Stimulated activated CD8-positive, alpha-beta memory T cell treated with anti-CD3 and anti-CD28 coated beads, Interleukin-4, amount 100 ng/mL, for 24 hours (primary cell): ENCODE results near the gene TMEM273.

Experiments
- DNase-seq: peaks from one replicate; pipeline ENCODE4 v3.0.0-alpha.2; 2020; ENCODE audit warnings: low read depth

The TMEM273 gene

GRCh38 chr10:49175587-49176309 is 12.4 kb downstream of the TMEM273 start:
- no peak for DNase-seq

- DNase-seq = no peak
These were observed 13.2 kb downstream of the TMEM273 start for GRCh38 chr10:49174926-49175500.

GRCh38 chr10:49174261-49174925 is 13.8 kb downstream of the TMEM273 start:
- no peak for DNase-seq

GRCh38 chr10:49173853-49174252 is 14.3 kb downstream of the TMEM273 start:
- DNase-seq = no peak

- DNase-seq = no peak
These were observed 14.9 kb downstream of the TMEM273 start for GRCh38 chr10:49173201-49173772.

- DNase-seq = no peak
These were observed 15.4 kb downstream of the TMEM273 start for GRCh38 chr10:49172777-49173132.

- DNase-seq = no peak
These were observed 16.0 kb downstream of the TMEM273 start for GRCh38 chr10:49172061-49172776.

- DNase-seq = no peak
These were observed 16.7 kb downstream of the TMEM273 start for GRCh38 chr10:49171326-49172060.

- DNase-seq = no peak
These were observed 17.4 kb downstream of the TMEM273 start for GRCh38 chr10:49170632-49171325.

GRCh38 chr10:49169776-49170175 is 18.4 kb downstream of the TMEM273 start:
- DNase-seq = no peak

GRCh38 chr10:49168831-49169500 is 19.2 kb downstream of the TMEM273 start:
- DNase-seq = no peak

GRCh38 chr10:49168171-49168540 is 20.0 kb downstream of the TMEM273 start:
- no peak for DNase-seq

- no peak for DNase-seq
These were observed 20.6 kb downstream of the TMEM273 start for GRCh38 chr10:49167425-49168170.

- no peak for DNase-seq
These were observed 21.4 kb downstream of the TMEM273 start for GRCh38 chr10:49166484-49167400.

- DNase-seq = no peak
These were observed 22.2 kb downstream of the TMEM273 start for GRCh38 chr10:49165821-49166483.

- no peak for DNase-seq
These were observed 22.9 kb downstream of the TMEM273 start for GRCh38 chr10:49165259-49165658.

GRCh38 chr10:49164559-49165188 is 23.5 kb downstream of the TMEM273 start:
- peak; percentile 25 for DNase-seq

- no peak for DNase-seq
These were observed 24.4 kb downstream of the TMEM273 start for GRCh38 chr10:49163741-49164140.
